ENCODE results near the gene PABPN1L.

The PABPN1L gene

DNA sequence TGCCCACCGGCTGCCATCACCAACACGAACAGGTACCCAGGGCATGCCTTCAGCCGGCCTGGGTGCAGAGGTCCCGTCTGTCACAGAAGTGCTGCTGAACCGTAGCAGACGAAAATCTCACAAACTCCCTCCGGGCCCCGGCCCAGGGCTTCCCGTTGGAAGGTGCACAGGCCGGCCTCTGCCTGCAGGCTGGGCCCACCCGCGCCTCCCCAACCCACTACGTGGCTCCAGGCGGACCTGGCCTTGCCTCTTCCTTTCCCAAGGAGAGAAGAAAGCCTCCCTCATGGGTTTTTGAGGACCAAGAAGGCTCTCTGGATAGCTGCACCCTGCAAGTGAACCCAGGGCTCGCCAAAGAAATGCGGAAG lies 45.5 kb upstream of the PABPN1L start:
- POLR2A ChIA-PET, result no interaction called here
- no peak for DNase-seq (ENCODE audit: extremely low spot score)
- CTCF ChIA-PET, result no interaction called here
- TF ChIP-seq, protein P1, sequence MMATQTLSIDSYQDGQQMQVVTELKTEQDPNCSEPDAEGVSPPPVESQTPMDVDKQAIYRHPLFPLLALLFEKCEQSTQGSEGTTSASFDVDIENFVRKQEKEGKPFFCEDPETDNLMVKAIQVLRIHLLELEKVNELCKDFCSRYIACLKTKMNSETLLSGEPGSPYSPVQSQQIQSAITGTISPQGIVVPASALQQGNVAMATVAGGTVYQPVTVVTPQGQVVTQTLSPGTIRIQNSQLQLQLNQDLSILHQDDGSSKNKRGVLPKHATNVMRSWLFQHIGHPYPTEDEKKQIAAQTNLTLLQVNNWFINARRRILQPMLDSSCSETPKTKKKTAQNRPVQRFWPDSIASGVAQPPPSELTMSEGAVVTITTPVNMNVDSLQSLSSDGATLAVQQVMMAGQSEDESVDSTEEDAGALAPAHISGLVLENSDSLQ (IDR thresholded peaks at IDR 0.05), result no peak
- TF ChIP-seq BHLHE40 (IDR thresholded peaks at IDR 0.05; ENCODE audit: borderline replicate concordance) (no peak), LEF1 (IDR thresholded peaks at IDR 0.05; ENCODE audit: borderline replicate concordance) (no peak), ARNT (IDR thresholded peaks at IDR 0.05) (no peak), FOXA1 (IDR thresholded peaks at IDR 0.05) (no peak), L3MBTL2 (conservative IDR thresholded peaks at IDR 0.05) (no peak), HDGF (IDR thresholded peaks at IDR 0.05; ENCODE audit: borderline replicate concordance) (no peak), SUZ12 (IDR thresholded peaks at IDR 0.05) (no peak), NFRKB (IDR thresholded peaks at IDR 0.05) (no peak), ZNF384 (IDR thresholded peaks at IDR 0.05) (no peak)

DNA sequence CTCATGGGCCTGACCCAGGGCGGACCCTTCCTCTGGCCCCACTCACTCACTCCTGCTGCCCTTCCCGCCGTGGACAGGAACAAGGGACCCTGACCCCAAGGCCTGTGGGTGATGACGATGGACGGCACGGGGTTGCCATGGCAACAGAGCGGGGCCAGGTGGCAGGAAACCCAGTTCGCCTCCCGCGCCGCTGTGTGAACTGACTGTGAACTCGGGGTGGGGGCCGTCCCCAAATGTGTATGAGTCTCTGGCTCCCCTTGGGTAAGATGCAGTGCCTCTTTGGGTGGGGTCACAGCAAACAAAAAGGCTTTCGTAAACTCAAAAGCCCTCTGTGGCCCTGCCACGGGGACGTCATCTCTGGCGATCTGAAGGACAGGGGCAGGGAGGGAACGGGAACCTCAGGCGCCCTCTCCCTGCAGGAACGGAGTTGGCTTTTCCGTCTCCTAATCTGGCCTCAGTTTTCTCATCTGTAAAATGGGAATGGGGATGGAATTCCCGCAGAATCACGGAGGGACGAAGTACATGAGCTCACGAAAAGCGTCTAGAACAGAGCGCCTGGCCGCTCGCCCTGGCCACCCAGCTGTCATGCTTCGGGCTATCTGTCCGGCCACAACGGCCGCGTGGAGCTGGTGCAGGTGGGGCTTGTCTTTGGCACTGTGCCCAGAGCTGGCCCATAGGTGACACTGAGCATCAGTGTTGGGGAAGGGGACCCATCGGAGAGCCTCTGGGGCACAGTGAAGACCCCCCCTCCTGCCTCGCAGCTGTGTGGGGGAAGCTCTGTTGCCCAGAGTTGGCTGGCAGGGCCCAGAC lies 44.9 kb upstream of the PABPN1L start:
- DNase-seq (ENCODE audit: extremely low spot score), result no peak
- TF ChIP-seq BHLHE40 (IDR thresholded peaks at IDR 0.05; ENCODE audit: borderline replicate concordance) (no peak), FOXA1 (IDR thresholded peaks at IDR 0.05) (no peak), ZNF384 (IDR thresholded peaks at IDR 0.05) (no peak), TARDBP (IDR thresholded peaks at IDR 0.05) (no peak), ARNT (IDR thresholded peaks at IDR 0.05) (no peak), CTBP1 (IDR thresholded peaks at IDR 0.05; ENCODE audit: borderline replicate concordance) (no peak), FOXK2 (IDR thresholded peaks at IDR 0.05) (no peak), HDGF (IDR thresholded peaks at IDR 0.05; ENCODE audit: borderline replicate concordance) (no peak), NFRKB (IDR thresholded peaks at IDR 0.05) (no peak)
- CTCF ChIA-PET, result no interaction called here
- POLR2A ChIA-PET, result no interaction called here

DNA sequence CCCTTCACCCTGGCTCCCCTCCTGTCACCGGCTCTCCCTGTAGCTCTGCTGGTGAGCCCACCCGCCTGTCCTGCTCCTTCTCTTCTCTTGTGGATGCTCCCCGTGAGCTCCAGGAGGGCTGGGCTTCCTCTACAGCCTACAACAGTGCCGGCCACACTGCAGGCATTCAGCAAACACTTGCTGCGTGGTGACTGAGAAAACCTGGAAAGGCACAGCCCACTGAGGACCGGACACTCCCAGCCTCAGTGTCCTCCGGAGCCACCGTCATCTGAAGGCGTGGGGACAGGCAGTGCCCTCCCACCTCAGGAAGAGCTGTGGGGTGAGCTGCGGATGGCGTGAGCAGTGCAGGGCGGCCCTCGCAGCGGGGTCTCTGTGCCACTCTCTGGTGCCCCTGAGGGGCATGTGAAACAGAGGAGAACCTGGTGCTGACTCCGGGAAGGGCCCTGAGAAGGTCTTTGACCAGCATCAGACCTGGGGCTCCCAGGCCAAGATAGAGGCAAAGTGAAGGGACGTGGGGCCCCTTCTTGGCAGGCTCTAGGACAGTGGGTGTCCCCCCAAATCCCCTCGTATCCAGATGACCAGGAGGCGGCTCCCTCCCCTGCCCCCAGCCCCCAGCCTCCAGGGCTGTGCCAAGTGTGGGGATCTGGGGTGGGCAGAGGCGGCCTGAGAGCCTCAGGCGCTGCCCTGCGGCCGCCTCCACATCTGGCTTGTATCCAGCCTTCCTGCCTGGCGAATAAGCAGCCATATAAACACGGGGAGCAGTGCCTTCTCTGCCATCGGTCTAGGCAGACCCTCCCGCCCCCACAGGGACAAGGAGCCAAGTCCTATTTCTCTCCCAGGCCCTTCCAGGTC lies 44.0 kb upstream of the PABPN1L start:
- no peak for DNase-seq (ENCODE audit: extremely low spot score)
- POLR2A ChIA-PET, result no interaction called here
- CTCF ChIA-PET, result no interaction called here
- no peak for TF ChIP-seq ELF4 (IDR thresholded peaks at IDR 0.05)

DNA sequence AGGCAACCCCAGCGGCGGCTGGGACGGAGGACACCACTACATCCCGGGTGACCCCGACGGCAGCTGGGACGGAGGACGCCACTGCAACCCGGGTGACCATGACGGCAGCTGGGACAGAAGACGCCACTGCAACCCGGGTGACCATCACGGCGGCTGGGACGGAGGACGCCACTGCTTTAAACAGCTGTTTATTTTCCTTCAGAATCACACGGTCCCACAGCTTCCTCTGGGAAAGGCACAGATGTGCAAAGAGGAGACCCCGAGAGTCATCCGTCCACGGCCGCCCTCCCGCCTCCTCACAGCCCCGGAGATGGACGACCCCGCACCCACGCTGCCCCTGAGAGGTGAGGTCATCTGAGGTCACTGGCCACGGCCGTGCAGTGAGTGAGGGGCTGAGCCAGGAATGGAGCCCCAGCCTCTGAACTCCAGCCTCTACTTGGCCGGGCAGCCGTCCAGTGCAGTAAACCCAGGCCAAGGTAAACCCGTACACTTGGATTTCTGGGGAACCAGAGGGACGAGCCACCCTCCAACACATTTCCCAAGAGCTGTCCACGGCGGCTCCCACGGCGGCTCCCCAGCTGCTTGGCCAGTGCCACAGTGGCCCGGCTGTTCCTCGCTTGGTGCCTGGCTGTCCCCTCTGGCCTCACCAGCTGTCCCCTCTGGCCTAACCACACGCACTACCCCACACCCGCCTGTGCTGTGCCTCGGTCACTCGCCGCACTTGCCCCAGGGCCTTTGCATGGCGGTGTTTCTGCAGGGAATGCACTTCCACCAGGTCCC lies 43.2 kb upstream of the PABPN1L start:
- CTCF ChIA-PET, result no interaction called here
- DNase-seq (ENCODE audit: extremely low spot score), result no peak
- TF ChIP-seq L3MBTL2 (conservative IDR thresholded peaks at IDR 0.05), result no peak
- TF ChIP-seq SP1 (IDR thresholded peaks at IDR 0.05), result no peak
- no peak for TF ChIP-seq CTBP1 (IDR thresholded peaks at IDR 0.05; ENCODE audit: borderline replicate concordance)
- no peak for TF ChIP-seq SUZ12 (IDR thresholded peaks at IDR 0.05)
- no peak for TF ChIP-seq FOXM1 (IDR thresholded peaks at IDR 0.05; ENCODE audit: borderline replicate concordance)
- no peak for TF ChIP-seq ARNT (IDR thresholded peaks at IDR 0.05)
- no peak for TF ChIP-seq NFRKB (IDR thresholded peaks at IDR 0.05)
- TF ChIP-seq TARDBP (IDR thresholded peaks at IDR 0.05), result no peak
- TF ChIP-seq FOXK2 (IDR thresholded peaks at IDR 0.05), result no peak
- POLR2A ChIA-PET, result no interaction called here

DNA sequence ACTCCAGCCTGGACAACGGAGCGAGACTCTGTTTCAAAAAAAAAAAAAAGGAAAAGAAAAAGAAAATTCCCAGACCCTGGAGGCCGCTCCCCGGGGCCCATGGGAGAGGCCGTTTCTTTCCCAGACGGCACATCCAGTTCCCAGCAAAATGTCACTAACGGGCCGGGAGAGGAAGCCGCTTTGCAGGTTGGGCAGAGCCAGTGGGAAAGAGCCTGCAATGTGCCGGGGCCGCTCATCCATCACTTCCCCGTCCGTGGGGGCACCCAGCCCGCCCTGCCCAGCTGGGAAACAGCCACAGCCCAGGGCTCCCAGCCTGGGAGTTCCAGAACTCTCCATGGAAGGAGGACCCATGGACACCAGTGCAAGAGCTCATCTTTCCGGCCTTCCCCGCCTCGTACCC lies 41.8 kb upstream of the PABPN1L start:
- CTCF ChIA-PET, result no interaction called here
- POLR2A ChIA-PET, result no interaction called here
- TF ChIP-seq NFRKB (IDR thresholded peaks at IDR 0.05), result no peak
- no peak for TF ChIP-seq TARDBP (IDR thresholded peaks at IDR 0.05)
- TF ChIP-seq FOXA1 (IDR thresholded peaks at IDR 0.05), result no peak
- no peak for TF ChIP-seq ELF4 (IDR thresholded peaks at IDR 0.05)
- TF ChIP-seq CTBP1 (IDR thresholded peaks at IDR 0.05; ENCODE audit: borderline replicate concordance), result no peak
- no peak for TF ChIP-seq L3MBTL2 (conservative IDR thresholded peaks at IDR 0.05)
- TF ChIP-seq ARNT (IDR thresholded peaks at IDR 0.05), result no peak
- no peak for TF ChIP-seq SUZ12 (IDR thresholded peaks at IDR 0.05)
- no peak for TF ChIP-seq LEF1 (IDR thresholded peaks at IDR 0.05; ENCODE audit: borderline replicate concordance)
- no peak for TF ChIP-seq FOXK2 (IDR thresholded peaks at IDR 0.05)
- DNase-seq (ENCODE audit: extremely low spot score), result no peak

DNA sequence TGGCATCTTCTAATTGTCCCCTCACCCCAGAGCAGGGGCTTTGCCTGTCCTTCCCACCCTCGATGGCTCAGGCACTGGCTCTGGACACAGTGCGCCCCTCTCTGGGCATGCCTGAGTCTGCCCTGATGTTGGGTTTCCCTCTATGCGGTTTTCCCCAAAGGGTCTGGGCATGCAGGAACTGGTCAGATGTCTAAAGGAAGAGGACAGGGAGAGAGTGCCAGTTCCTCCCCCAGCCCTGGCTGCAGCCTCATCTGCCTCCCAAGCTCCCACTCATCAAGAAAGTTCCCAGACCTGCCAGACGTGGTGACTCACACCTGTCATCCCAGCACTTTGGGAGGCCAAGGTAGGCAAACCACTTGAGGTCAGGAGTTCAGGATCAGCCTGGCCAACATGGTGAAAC lies 41.3 kb upstream of the PABPN1L start:
- TF ChIP-seq BHLHE40 (IDR thresholded peaks at IDR 0.05; ENCODE audit: borderline replicate concordance) (no peak), ELF4 (IDR thresholded peaks at IDR 0.05) (no peak), NFRKB (IDR thresholded peaks at IDR 0.05) (no peak), ARNT (IDR thresholded peaks at IDR 0.05) (no peak), LEF1 (IDR thresholded peaks at IDR 0.05; ENCODE audit: borderline replicate concordance) (no peak), TARDBP (IDR thresholded peaks at IDR 0.05) (no peak), FOXM1 (IDR thresholded peaks at IDR 0.05; ENCODE audit: borderline replicate concordance) (no peak), HDGF (IDR thresholded peaks at IDR 0.05; ENCODE audit: borderline replicate concordance) (no peak)
- TF ChIP-seq, protein P1 (IDR thresholded peaks at IDR 0.05), result no peak
- DNase-seq (ENCODE audit: extremely low spot score), result no peak
- POLR2A ChIA-PET, result no interaction called here
- CTCF ChIA-PET, result no interaction called here
